ENCODE data around the gene SMCP.

DNA sequence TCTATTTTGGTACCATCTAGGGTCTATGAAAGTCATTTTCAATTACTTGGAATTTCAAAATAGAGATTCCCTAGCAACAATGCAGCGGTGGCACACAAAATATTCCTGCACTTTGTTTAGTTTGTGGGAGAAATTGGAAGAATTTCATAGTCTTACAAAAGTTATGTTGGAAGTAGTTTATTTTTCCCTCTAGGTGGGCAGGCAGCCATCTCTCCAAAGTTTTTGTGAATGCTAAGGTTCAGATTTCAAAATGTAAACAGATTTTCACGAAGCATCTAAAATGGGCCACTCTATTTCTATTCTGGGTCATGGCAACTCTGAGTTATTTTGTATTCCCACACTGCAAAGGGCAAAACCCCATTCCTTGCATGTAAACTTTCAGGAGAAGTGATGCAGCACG, 8.0 kb downstream of the SMCP start:
- TF ChIP-seq, protein P1, sequence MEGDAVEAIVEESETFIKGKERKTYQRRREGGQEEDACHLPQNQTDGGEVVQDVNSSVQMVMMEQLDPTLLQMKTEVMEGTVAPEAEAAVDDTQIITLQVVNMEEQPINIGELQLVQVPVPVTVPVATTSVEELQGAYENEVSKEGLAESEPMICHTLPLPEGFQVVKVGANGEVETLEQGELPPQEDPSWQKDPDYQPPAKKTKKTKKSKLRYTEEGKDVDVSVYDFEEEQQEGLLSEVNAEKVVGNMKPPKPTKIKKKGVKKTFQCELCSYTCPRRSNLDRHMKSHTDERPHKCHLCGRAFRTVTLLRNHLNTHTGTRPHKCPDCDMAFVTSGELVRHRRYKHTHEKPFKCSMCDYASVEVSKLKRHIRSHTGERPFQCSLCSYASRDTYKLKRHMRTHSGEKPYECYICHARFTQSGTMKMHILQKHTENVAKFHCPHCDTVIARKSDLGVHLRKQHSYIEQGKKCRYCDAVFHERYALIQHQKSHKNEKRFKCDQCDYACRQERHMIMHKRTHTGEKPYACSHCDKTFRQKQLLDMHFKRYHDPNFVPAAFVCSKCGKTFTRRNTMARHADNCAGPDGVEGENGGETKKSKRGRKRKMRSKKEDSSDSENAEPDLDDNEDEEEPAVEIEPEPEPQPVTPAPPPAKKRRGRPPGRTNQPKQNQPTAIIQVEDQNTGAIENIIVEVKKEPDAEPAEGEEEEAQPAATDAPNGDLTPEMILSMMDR (IDR thresholded peaks at IDR 0.05) = no peak
- no peak for TF ChIP-seq POLR2A (IDR thresholded peaks at IDR 0.05)
